ENCODE results near the gene MUSTN1.

Gene MUSTN1

GRCh38 chr3:52834871-52835501 lies at the start of gene MUSTN1:
MUSTN1 (minus strand) TSS chr3:52835019; CDS start chr3:52834948, 71 bp downstream.
- DNase-seq (ENCODE audit: low read depth in 2 of 3, low spot score in 2 of 3) = no peak

- no peak for DNase-seq (ENCODE audit: low read depth in 2 of 3, low spot score in 2 of 3)
These were observed 47.6 kb upstream of the MUSTN1 start for GRCh38 chr3:52882377-52882776.

GRCh38 chr3:52881871-52882270 lies 47.1 kb upstream of the MUSTN1 start:
- no peak for DNase-seq (ENCODE audit: low read depth in 2 of 3, low spot score in 2 of 3)

GRCh38 chr3:52880474-52880873 lies 45.7 kb upstream of the MUSTN1 start:
- no peak for DNase-seq (ENCODE audit: low read depth in 2 of 3, low spot score in 2 of 3)

DNA sequence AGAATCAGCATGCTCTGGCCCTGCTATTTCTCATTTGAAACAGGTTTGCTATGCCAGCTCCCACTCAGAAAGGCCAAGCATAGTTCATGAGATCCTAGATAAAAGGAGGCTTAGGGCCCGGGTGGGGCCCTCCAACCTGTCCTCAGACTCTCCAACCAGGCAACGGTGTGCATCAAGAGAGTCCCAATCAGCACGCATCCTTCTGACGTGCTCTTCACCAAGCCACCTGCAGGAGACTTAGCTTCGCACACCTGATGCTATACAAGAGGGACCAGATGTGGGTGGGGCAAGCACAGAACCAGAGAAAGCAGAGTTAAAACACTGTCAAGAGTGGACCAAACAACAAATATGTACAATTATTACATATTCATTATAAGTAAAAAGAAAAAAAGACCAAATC lies 45.2 kb upstream of the MUSTN1 start:
- no peak for DNase-seq (ENCODE audit: low read depth in 2 of 3, low spot score in 2 of 3)

- DNase-seq (ENCODE audit: low read depth in 2 of 3, low spot score in 2 of 3) = no peak
These were observed 44.8 kb upstream of the MUSTN1 start for GRCh38 chr3:52879581-52879980.

- no peak for DNase-seq (ENCODE audit: low read depth in 2 of 3, low spot score in 2 of 3)
These were observed 44.3 kb upstream of the MUSTN1 start for GRCh38 chr3:52879090-52879489.

DNA sequence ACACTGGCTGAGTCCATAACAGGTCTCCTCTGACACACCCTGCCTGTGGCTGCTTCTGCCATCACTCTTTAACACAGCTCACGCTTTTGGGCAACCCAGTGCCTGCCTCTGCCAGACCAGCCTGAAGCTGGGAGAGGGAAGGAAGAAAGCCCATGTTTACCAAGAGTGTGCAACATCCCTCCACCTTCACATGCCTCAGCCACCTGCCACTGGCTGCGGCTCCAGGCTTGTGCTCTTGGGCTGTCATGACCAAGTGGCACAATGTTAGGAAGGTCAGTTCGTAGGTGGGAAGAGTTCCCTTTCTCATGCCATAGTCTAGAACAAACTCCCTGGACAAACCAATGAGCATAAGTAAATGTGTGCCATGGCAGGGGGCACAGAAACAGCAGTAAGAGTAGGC lies 42.3 kb upstream of the MUSTN1 start:
- no peak for DNase-seq (ENCODE audit: low read depth in 2 of 3, low spot score in 2 of 3)

GRCh38 chr3:52874864-52875587 lies 40.2 kb upstream of the MUSTN1 start:
- no peak for DNase-seq (ENCODE audit: low read depth in 2 of 3, low spot score in 2 of 3)

DNA sequence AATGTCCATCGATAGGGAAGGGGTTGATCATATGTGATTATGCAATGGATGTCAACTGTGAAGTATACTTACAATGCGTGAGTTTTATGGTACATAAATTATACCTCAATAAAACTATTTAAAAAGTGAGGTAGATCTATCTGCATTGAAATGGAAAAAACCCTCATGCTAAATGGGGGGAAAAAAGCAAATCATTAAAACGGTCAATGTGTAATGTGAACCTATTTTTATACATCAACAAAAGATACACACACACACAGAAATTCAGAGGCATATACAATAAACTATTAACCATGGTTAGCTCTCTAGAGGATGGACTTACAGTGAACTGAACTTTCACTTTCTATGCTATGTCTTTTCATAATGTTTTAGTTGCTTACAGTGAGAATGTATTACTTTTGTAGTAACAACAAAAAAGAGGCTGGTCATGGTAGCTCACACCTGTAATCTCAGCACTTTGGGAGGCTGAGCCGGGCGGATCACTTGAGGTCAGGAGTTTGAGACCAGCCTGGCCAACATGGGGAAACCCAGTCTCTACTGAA lies 39.4 kb upstream of the MUSTN1 start:
- DNase-seq (ENCODE audit: low read depth in 2 of 3, low spot score in 2 of 3) = no peak

DNA sequence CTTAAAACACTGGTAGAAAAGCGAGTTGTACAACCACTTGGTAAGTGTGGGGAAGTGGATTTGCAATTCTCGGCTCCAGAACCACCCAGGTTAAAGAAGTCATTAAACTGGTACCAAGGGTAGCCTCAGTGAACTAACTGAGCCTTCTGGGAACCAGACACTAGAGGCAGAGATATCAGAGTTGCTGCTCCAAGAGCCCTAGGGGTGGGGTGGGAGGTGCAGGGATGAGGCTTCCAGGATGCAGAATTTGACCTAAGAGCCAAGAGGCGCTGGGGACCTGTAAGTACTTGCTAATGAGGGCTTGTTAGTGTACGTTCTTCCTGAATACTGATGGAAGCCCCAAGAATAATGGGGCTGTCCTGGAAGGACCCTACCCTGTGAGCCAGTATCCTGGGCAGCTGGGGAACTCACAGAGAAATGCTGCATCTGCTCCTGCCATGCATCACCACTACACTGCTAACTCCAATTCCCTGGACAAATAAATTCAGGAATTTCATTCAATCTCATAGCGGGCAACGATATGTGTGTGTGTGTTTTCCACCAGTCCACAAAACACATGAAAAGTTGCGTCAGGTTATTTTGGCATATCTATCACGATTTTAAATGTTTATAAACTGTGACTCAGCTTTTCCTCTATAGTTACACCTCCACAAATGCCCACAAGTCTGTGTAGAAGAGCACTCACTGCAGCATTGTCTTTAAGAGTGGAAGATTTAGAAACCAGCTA lies 38.8 kb upstream of the MUSTN1 start:
- DNase-seq (ENCODE audit: low read depth in 2 of 3, low spot score in 2 of 3) = no peak

- DNase-seq (ENCODE audit: low read depth in 2 of 3, low spot score in 2 of 3) = no peak
These were observed 37.4 kb upstream of the MUSTN1 start for GRCh38 chr3:52872245-52872644.

- DNase-seq (ENCODE audit: low read depth in 2 of 3, low spot score in 2 of 3) = no peak
These were observed 36.9 kb upstream of the MUSTN1 start for GRCh38 chr3:52871761-52872160.

DNA sequence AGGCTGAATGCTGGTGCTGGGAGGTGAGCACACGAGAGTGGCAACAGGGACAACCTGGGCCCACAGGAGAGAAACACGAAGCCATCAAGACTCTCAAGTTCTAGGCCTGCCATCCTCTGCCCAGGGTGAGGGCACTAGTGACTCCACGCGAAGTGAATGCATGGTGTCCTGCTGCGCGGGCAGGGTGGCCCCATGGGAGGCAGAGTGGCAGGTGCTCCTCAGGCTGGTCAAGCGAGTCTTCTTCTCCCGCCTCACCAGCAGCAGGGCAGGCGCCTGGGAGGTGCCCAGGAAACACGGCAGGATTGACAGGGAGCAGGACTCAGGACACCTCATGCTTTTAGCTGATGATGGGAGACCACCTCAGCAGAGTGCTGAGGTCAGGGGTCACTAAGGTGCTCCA lies 35.7 kb upstream of the MUSTN1 start:
- no peak for DNase-seq (ENCODE audit: low read depth in 2 of 3, low spot score in 2 of 3)

GRCh38 chr3:52866427-52866826 lies 31.6 kb upstream of the MUSTN1 start:
- no peak for DNase-seq (ENCODE audit: low read depth in 2 of 3, low spot score in 2 of 3)

GRCh38 chr3:52865994-52866393 lies 31.2 kb upstream of the MUSTN1 start:
- no peak for DNase-seq (ENCODE audit: low read depth in 2 of 3, low spot score in 2 of 3)

- no peak for DNase-seq (ENCODE audit: low read depth in 2 of 3, low spot score in 2 of 3)
These were observed 25.6 kb upstream of the MUSTN1 start for GRCh38 chr3:52860424-52860768.

GRCh38 chr3:52859686-52860423 lies 25.0 kb upstream of the MUSTN1 start:
- DNase-seq (ENCODE audit: low read depth in 2 of 3, low spot score in 2 of 3) = no peak

DNA sequence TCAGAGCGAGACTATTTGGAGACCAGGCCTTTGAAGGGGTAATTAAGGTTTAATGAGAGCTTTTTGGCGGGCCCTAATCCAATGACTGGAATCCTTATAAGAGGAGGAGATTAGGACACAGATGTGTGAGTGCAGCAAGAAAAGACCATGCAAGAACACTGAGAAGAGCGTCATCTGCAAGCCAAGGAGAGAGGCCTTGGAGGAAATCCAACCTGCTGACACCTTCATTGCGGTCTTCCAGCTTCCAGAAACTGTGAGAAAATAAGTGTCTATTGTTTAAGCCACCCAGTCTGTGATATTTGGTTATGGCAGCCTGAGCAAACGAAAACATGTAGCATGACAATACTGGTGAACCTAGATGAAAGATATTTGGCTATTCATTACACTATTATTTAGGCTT lies 23.0 kb upstream of the MUSTN1 start:
- DNase-seq (ENCODE audit: low read depth in 2 of 3, low spot score in 2 of 3) = no peak

- no peak for DNase-seq (ENCODE audit: low read depth in 2 of 3, low spot score in 2 of 3)
These were observed 22.3 kb upstream of the MUSTN1 start for GRCh38 chr3:52857133-52857532.

DNA sequence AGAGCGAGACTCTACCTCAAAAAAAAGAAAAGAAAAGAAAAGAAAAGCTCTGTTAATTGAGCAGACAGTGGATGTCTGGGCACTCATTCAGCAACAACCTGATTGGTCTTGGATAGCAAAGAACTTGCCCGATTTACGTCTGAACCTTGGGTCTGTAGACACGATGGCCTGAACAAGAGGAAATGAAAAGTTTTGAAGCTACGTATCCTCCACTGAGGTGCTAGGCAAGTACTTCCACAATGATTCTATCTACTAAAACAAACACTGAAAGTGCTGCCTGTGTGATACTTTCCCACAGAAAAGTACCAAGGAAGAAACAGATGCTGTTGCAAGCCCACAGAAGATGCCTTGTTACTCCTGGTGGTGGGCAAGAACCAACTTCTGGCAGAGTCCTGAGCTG lies 21.8 kb upstream of the MUSTN1 start:
- DNase-seq (ENCODE audit: low read depth in 2 of 3, low spot score in 2 of 3) = no peak
